H1 (cell line): ENCODE results near the gene ZGRF1.

Source experiments
- BCL11A ChIP-seq, 2 experiments: IDR thresholded peaks; one replicate each; pipeline ENCODE4 v1.6.1; 2011; ENCODE audit warnings: low read depth in 2 of 2, low read length in 2 of 2, mild to moderate bottlenecking in 2 of 2
- CTCF ChIP-seq, 3 experiments: IDR thresholded peaks; 1 replicate in 2 of 3; 2 replicates in 1 of 3; pipeline versions ENCODE4 v1.5.1 to v1.6.1; 2011; ENCODE audit warnings: low read length in 3 of 3, mild to moderate bottlenecking in 3 of 3, inconsistent platforms in 2 of 3, low read depth in 1 of 3, moderate library complexity in 1 of 3; ENCODE audit not compliant: insufficient read depth in 1 of 3; ENCODE audit errors: control extremely low read depth in 1 of 3
- POLR2A ChIP-seq, 2 experiments: IDR thresholded peaks; 1 replicate in 1 of 2; 2 replicates in 1 of 2; pipeline ENCODE4 v1.6.1; 2011; ENCODE audit warnings: low read depth in 2 of 2, low read length in 2 of 2, mild to moderate bottlenecking in 2 of 2; ENCODE audit errors: control extremely low read depth in 1 of 2
- POLR2AphosphoS5 ChIP-seq: IDR thresholded peaks from 2 replicates; pipeline ENCODE4 v1.6.1; 2011; ENCODE audit warnings: low read depth, low read length
- RAD21 ChIP-seq, 2 experiments: IDR thresholded peaks in 1 of 2; conservative IDR thresholded peaks in 1 of 2; 2 replicates each; pipeline ENCODE4 v1.6.1; 2011; ENCODE audit warnings: low read depth in 2 of 2, low read length in 2 of 2, improper control_type of control experiment in 1 of 2, inconsistent platforms in 1 of 2, mild to moderate bottlenecking in 1 of 2, moderate library complexity in 1 of 2
- RXRA ChIP-seq: IDR thresholded peaks from 2 replicates; pipeline ENCODE4 v1.6.1; 2011; ENCODE audit warnings: low read depth, mild to moderate bottlenecking, low read length, moderate library complexity; ENCODE audit not compliant: insufficient read depth

- no peak for TF ChIP-seq BCL11A (IDR thresholded peaks at IDR 0.05; ENCODE audit: low read depth in 2 of 2, low read length in 2 of 2)
- TF ChIP-seq RXRA = no peak
- TF ChIP-seq POLR2A (IDR thresholded peaks at IDR 0.05; ENCODE audit: control extremely low read depth in 1 of 2, low read depth in 2 of 2, low read length in 2 of 2) = no peak
- TF ChIP-seq CTCF (IDR thresholded peaks at IDR 0.05; ENCODE audit: control extremely low read depth in 1 of 3, insufficient read depth in 1 of 3, low read depth in 1 of 3, low read length in 3 of 3) = no peak
- TF ChIP-seq POLR2AphosphoS5 = no peak
- no peak for TF ChIP-seq RAD21 (IDR thresholded peaks at IDR 0.05 in 1 of 2, conservative IDR thresholded peaks at IDR 0.05 in 1 of 2; ENCODE audit: low read depth in 2 of 2, low read length in 2 of 2)
These were observed 44.3 kb upstream of the ZGRF1 start for GRCh38 chr4:112680996-112681395.
